GM12892 (cell line): ENCODE results near the gene STYK1.
"Not testable (repeated sequence)": the region's sequence is repeated elsewhere in the genome, so short reads cannot be mapped to it uniquely, and the experiment has no call there.

Experiments used
- DNase-seq: peaks from one replicate; pipeline ENCODE4 v3.0.0; 2011; ENCODE audit not compliant: insufficient read length
- FAIRE-seq: peaks from 2 replicates; lab custom pipeline; 2011; peaks lifted over from hg19 to GRCh38; lab: Jason Lieb, UNC
- POLR2A ChIP-seq: IDR thresholded peaks from 2 replicates; pipeline ENCODE4 v1.6.1; 2011; ENCODE audit warnings: low read depth, low read length, control low read depth
- POLR2AphosphoS5 ChIP-seq: IDR thresholded peaks from 2 replicates; pipeline ENCODE4 v1.6.1; 2011; ENCODE audit warnings: low read depth, low read length, control low read depth
- TAF1 ChIP-seq: IDR thresholded peaks from 2 replicates; pipeline ENCODE4 v1.6.1; 2011; ENCODE audit warnings: low read depth, mild to moderate bottlenecking, control low read depth, low read length, borderline replicate concordance

The STYK1 gene

GRCh38 chr12:10672231-10672868 is 1.5 kb downstream of the STYK1 start:
- TF ChIP-seq POLR2AphosphoS5 (no peak), POLR2A (no peak), TAF1 (no peak)
- no peak for DNase-seq
- no peak for FAIRE-seq

- FAIRE-seq (no peak), DNase-seq (no peak)
- TF ChIP-seq POLR2AphosphoS5 (no peak), TAF1 (no peak), POLR2A (no peak)
Observed at GRCh38 chr12:10669533-10669932, 4.3 kb downstream of the STYK1 start.

- no peak for DNase-seq
- FAIRE-seq = no peak
- TF ChIP-seq POLR2A = no peak
- TF ChIP-seq POLR2AphosphoS5 = no peak
- TF ChIP-seq TAF1 = no peak
Observed at GRCh38 chr12:10668526-10668925, 5.3 kb downstream of the STYK1 start.

GRCh38 chr12:10667581-10667980 is 6.3 kb downstream of the STYK1 start:
- FAIRE-seq = no peak
- TF ChIP-seq TAF1 (no peak), POLR2AphosphoS5 (no peak), POLR2A (no peak)
- no peak for DNase-seq

- TF ChIP-seq POLR2AphosphoS5 (no peak), POLR2A (no peak), TAF1 (no peak)
- DNase-seq (no peak), FAIRE-seq (no peak)
Observed at GRCh38 chr12:10664499-10664898, 9.4 kb downstream of the STYK1 start.

- no peak for DNase-seq
- TF ChIP-seq POLR2A = no peak
- TF ChIP-seq TAF1 = no peak
- TF ChIP-seq POLR2AphosphoS5 = no peak
- no peak for FAIRE-seq
Observed at GRCh38 chr12:10663869-10664268, 10.0 kb downstream of the STYK1 start.

- TF ChIP-seq TAF1 (no peak), POLR2AphosphoS5 (no peak), POLR2A (no peak)
- DNase-seq (no peak), FAIRE-seq (no peak)
Observed at GRCh38 chr12:10661338-10661737, 12.5 kb downstream of the STYK1 start.

GRCh38 chr12:10654003-10654402 is 19.8 kb downstream of the STYK1 start:
- FAIRE-seq = no peak
- no peak for DNase-seq
- TF ChIP-seq TAF1 (no peak), POLR2A (no peak), POLR2AphosphoS5 (no peak)

GRCh38 chr12:10652192-10652591 is 21.7 kb downstream of the STYK1 start:
- DNase-seq = no peak
- no peak for TF ChIP-seq TAF1
- no peak for TF ChIP-seq POLR2A
- TF ChIP-seq POLR2AphosphoS5 = no peak
- no peak for FAIRE-seq

- FAIRE-seq, DNase-seq: not testable (repeated sequence)
Observed at GRCh38 chr12:10646576-10646975, 27.3 kb downstream of the STYK1 start.

- FAIRE-seq = no peak
- TF ChIP-seq POLR2A (no peak), TAF1 (no peak), POLR2AphosphoS5 (no peak)
- DNase-seq = no peak
Observed at GRCh38 chr12:10645910-10646309, 27.9 kb downstream of the STYK1 start.

- no peak for FAIRE-seq
- TF ChIP-seq TAF1 = no peak
- TF ChIP-seq POLR2AphosphoS5 = no peak
- TF ChIP-seq POLR2A = no peak
- no peak for DNase-seq
Observed at GRCh38 chr12:10641735-10642500, 31.9 kb downstream of the STYK1 start.
